ENCODE measurements around the gene EYS.

DNA sequence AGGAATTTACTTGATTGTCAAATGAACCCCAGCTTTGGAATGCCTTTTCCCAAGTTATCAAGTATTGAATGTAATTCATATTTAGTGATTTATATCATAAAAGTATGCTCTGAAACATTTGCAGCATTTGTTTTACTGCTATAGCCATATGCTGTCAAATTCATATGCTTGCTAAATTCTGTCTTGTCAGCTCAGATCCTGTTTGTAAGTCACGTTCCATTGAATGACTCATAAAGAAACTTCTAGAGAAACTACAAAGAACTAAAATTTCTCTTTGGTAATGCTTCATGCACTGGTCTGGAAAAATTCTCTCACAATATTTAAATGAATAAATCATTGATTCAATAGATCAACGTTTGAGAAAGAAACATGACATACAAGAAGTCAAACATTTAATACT, 1625.6 kb downstream of the EYS start:
- TF ChIP-seq, protein P1, sequence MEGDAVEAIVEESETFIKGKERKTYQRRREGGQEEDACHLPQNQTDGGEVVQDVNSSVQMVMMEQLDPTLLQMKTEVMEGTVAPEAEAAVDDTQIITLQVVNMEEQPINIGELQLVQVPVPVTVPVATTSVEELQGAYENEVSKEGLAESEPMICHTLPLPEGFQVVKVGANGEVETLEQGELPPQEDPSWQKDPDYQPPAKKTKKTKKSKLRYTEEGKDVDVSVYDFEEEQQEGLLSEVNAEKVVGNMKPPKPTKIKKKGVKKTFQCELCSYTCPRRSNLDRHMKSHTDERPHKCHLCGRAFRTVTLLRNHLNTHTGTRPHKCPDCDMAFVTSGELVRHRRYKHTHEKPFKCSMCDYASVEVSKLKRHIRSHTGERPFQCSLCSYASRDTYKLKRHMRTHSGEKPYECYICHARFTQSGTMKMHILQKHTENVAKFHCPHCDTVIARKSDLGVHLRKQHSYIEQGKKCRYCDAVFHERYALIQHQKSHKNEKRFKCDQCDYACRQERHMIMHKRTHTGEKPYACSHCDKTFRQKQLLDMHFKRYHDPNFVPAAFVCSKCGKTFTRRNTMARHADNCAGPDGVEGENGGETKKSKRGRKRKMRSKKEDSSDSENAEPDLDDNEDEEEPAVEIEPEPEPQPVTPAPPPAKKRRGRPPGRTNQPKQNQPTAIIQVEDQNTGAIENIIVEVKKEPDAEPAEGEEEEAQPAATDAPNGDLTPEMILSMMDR (conservative IDR thresholded peaks at IDR 0.05; ENCODE audit: low read length), result no peak
- no peak for TF ChIP-seq EZH2phosphoT487 (IDR thresholded peaks at IDR 0.05; ENCODE audit: borderline replicate concordance)

Data from Loucy (cell line).